HepG2 (cell line): ENCODE measurements around the gene PLCB1. TPM values are rescaled to one million over a fixed set of nuclear protein-coding genes. Genes with fewer than 3 reads are reported as not detected.

ENCODE experiments used
- ATAC-seq: fragments of 200-7000 bp; cut with Tn5 transposase; 3 replicates; pipeline ENCODE4 v1.9.1; 2020; ENCODE audit warnings: mild to moderate bottlenecking, moderate library complexity
- BruUV-seq: library from RNA; stranded (reverse); fragments of 400-500 nt; replicated peaks from 2 replicates; lab custom pipeline; 2021; lab: Mats Ljungman, UMichigan
- CTCF ChIA-PET: fragments of 300-600 bp; formaldehyde crosslinking; extraction: SDS; loops from one replicate; lab custom pipeline; 2021; ENCODE audit warnings: low total read pairs, inconsistent platforms, low intra/inter-chr PET ratio; lab: Yijun Ruan, JAX
- POLR2A ChIA-PET: fragments of 350-600 bp; sonication (Branson Sonifier 250); formaldehyde crosslinking; loops from one replicate; lab custom pipeline; 2020; ENCODE audit warnings: antibody characterized with exemption, inconsistent platforms; lab: Yijun Ruan, JAX
- DNase-seq: peaks from one replicate; pipeline ENCODE4 v3.0.0-alpha.2; 2015; ENCODE audit warnings: low spot score
- FAIRE-seq: peaks from 3 replicates; lab custom pipeline; 2011; peaks lifted over from hg19 to GRCh38; lab: Jason Lieb, UNC
- H2AFZ ChIP-seq: one replicate; pipeline ENCODE4 v1.6.1; 2011; ENCODE audit warnings: low read length, inconsistent platforms
- H3K27ac ChIP-seq: fragments of 300-600 bp; 3 replicates; pipeline ENCODE4 v1.8.0; 2011; ENCODE audit warnings: mixed run types, mild to moderate bottlenecking, mixed read lengths, low read length, inconsistent platforms; ENCODE audit not compliant: insufficient read depth; ENCODE audit errors: extremely low read length
- H3K27me3 ChIP-seq, 2 experiments: fragments of 200-600 bp in 1 of 2; 2 replicates in 1 of 2; 3 replicates in 1 of 2; pipeline versions ENCODE4 v1.6.0 to v1.8.0; 2011; ENCODE audit warnings: low read length in 2 of 2, mild to moderate bottlenecking in 2 of 2, moderate library complexity in 2 of 2, inconsistent platforms in 1 of 2; ENCODE audit not compliant: insufficient read depth in 2 of 2, control insufficient read depth in 1 of 2
- H3K36me3 ChIP-seq, 2 experiments: fragments of 200-600 bp in 1 of 2; replicated peaks in 1 of 2; 2 replicates in 1 of 2; 3 replicates in 1 of 2; pipeline versions ENCODE4 v1.5.1 to v1.8.0; 2011; ENCODE audit warnings: low read length in 2 of 2, inconsistent platforms in 1 of 2; ENCODE audit not compliant: insufficient read depth in 2 of 2, control insufficient read depth in 1 of 2
- H3K4me1 ChIP-seq: 2 replicates; pipeline ENCODE4 v1.5.1; 2012; ENCODE audit warnings: low read length, inconsistent platforms; ENCODE audit not compliant: insufficient read depth
- H3K4me2 ChIP-seq: 2 replicates; pipeline ENCODE4 v1.6.0; 2011; ENCODE audit warnings: low read depth, low read length, inconsistent platforms
- H3K4me3 ChIP-seq, 3 experiments: fragments of 200-600 bp in 1 of 3; sonication (generic), shearing (Covaris generic) in 1 of 3; replicated peaks in 1 of 3; 2 replicates each; pipeline ENCODE4 v1.5.1; 2011 to 2016; ENCODE audit warnings: low read length in 3 of 3, inconsistent platforms in 2 of 3, low read depth in 2 of 3, mild to moderate bottlenecking in 2 of 3, control low read depth in 1 of 3, mixed read lengths in 1 of 3; ENCODE audit not compliant: insufficient read depth in 1 of 3
- H3K79me2 ChIP-seq: one replicate; pipeline ENCODE4 v1.6.1; 2011; ENCODE audit warnings: low read length, inconsistent platforms; ENCODE audit not compliant: insufficient read depth
- H3K9ac ChIP-seq: 2 replicates; pipeline ENCODE4 v1.6.0; 2011; ENCODE audit warnings: mild to moderate bottlenecking, low read depth, low read length, inconsistent platforms; ENCODE audit not compliant: insufficient read depth
- H3K9me3 ChIP-seq: 2 replicates; pipeline ENCODE4 v1.5.1; 2012; ENCODE audit warnings: mild to moderate bottlenecking, low read length
- H4K20me1 ChIP-seq: 2 replicates; pipeline ENCODE4 v1.6.0; 2011; ENCODE audit warnings: inconsistent platforms, mild to moderate bottlenecking, low read length, moderate library complexity; ENCODE audit not compliant: insufficient read depth
- ELF1 ChIP-seq: sonication (generic); formaldehyde crosslinking; IDR thresholded peaks from 2 replicates; pipeline ENCODE4 v1.4.0; 2020; ENCODE audit warnings: missing genetic modification reagents
- ERF ChIP-seq: IDR thresholded peaks from 2 replicates; pipeline ENCODE4 v1.6.1; 2018; ENCODE audit warnings: missing biosample characterization, missing genetic modification reagents
- EZH2 ChIP-seq: conservative IDR thresholded peaks from 2 replicates; pipeline ENCODE4 v1.6.1; 2012; ENCODE audit warnings: mild to moderate bottlenecking, low read depth, low read length, moderate library complexity
- FOXK1 ChIP-seq: sonication (generic); formaldehyde crosslinking; IDR thresholded peaks from 2 replicates; pipeline ENCODE4 v1.4.0; 2020; ENCODE audit warnings: low read depth, missing genetic modification reagents, borderline replicate concordance
- HDAC6 ChIP-seq: fragments of 200-600 bp; sonication (generic); IDR thresholded peaks from 2 replicates; pipeline ENCODE4 v1.7.0; 2017; ENCODE audit warnings: mild to moderate bottlenecking, antibody characterized with exemption, low read length, low read depth
- HNRNPUL1 ChIP-seq: fragments of 200-400 bp; formaldehyde crosslinking; IDR thresholded peaks from 2 replicates; pipeline ENCODE4 v1.6.1; 2017; ENCODE audit warnings: low read depth, mild to moderate bottlenecking, low read length, moderate library complexity
- KLF15 ChIP-seq: sonication (generic); formaldehyde crosslinking; IDR thresholded peaks from 2 replicates; pipeline ENCODE4 v1.8.1; 2023; ENCODE audit warnings: borderline replicate concordance, mild to moderate bottlenecking, inconsistent platforms, missing genetic modification reagents, mixed read lengths
- MTF2 ChIP-seq: sonication (generic); formaldehyde crosslinking; IDR thresholded peaks from 2 replicates; pipeline ENCODE4 v1.5.0; 2020; ENCODE audit warnings: missing genetic modification reagents, borderline replicate concordance
- NFYB ChIP-seq: sonication (generic); formaldehyde crosslinking; IDR thresholded peaks from 2 replicates; pipeline ENCODE4 v1.4.0; 2020; ENCODE audit warnings: missing genetic modification reagents
- NFYC ChIP-seq: IDR thresholded peaks from 2 replicates; pipeline ENCODE4 v1.6.1; 2016; ENCODE audit warnings: missing genetic modification reagents, missing compliant biosample characterization
- PHF5A ChIP-seq: IDR thresholded peaks from one replicate; pipeline ENCODE4 v1.6.1; 2018; ENCODE audit warnings: low read depth, missing genetic modification reagents; ENCODE audit not compliant: unreplicated experiment
- POLR2G ChIP-seq: fragments of 200-400 bp; formaldehyde crosslinking; IDR thresholded peaks from 2 replicates; pipeline ENCODE4 v1.6.1; 2018; ENCODE audit warnings: mild to moderate bottlenecking, low read depth, low read length, moderate library complexity
- RFX1 ChIP-seq: fragments of 450-650 bp; IDR thresholded peaks from 2 replicates; pipeline ENCODE4 v1.6.1; 2017
- ZNF263 ChIP-seq: sonication (generic); formaldehyde crosslinking; IDR thresholded peaks from 2 replicates; pipeline ENCODE4 v1.4.0; 2020; ENCODE audit warnings: missing genetic modification reagents
- ZNF543 ChIP-seq: sonication (generic); formaldehyde crosslinking; IDR thresholded peaks from 2 replicates; pipeline ENCODE4 v1.4.0; 2020; ENCODE audit warnings: mild to moderate bottlenecking, missing genetic modification reagents
- WGBS: methylation state at CpG from one replicate; pipeline ENCODE4 v1.1.6; 2017; ENCODE audit warnings: low lambda C conversion rate; 5-methylcytosine and 5-hydroxymethylcytosine counted together
- in situ Hi-C: cut with HindIII; loops from 2 replicates; pipeline ENCODE4 v1.10.0; 2017; ENCODE audit warnings: low pct_unique_long_range_greater_than_20kb; ENCODE audit not compliant: extremely low pct_ligation_motif_present
- intact Hi-C: fragments of 100-400 bp; cut with micrococcal nuclease; formaldehyde crosslinking; loops from one replicate; pipeline ENCODE4 v1.10.0; 2022; ENCODE audit not compliant: unreplicated experiment
- polyA plus RNA-seq, 8 experiments: library from polyadenylated mRNA; depleted of rRNA in 3 of 8; stranded (reverse) in 7 of 8; unstranded in 1 of 8; fragments of >200 nt; fragmentation: Illumina TruSeq in 4 of 8; extraction: Trizol in 4 of 8; gene quantifications; 2 replicates each; pipeline versions ENCODE4 v1.2.1 to v1.2.3, GENCODE V29; 2011 to 2016; ENCODE audit warnings: low read depth in 4 of 8, missing spikeins in 1 of 8, mixed read lengths in 1 of 8; ENCODE audit not compliant: insufficient read depth in 1 of 8
- total RNA-seq, 5 experiments: library from RNA; depleted of rRNA; stranded (reverse); fragments of >200 nt; fragmentation: Illumina TruSeq; extraction: Trizol; gene quantifications; 2 replicates each; pipeline ENCODE4 v1.2.3, GENCODE V29; 2016; ENCODE audit warnings: low read depth in 1 of 5
- TF ChIP-seq, protein P1 (sequence below): sonication (generic); formaldehyde crosslinking; IDR thresholded peaks from 2 replicates; pipeline ENCODE4 v1.5.0; 2020; ENCODE audit warnings: mild to moderate bottlenecking, missing genetic modification reagents
- TF ChIP-seq, protein P2 (sequence below): sonication (generic); IDR thresholded peaks from 2 replicates; pipeline ENCODE4 v1.6.1; 2016; ENCODE audit warnings: low read depth, borderline replicate concordance

Gene PLCB1
- total and polyA plus RNA-seq, 2 of the 13 experiments (the other 11 are each of a cell fraction or from before 2014, with no cell fraction given): 42.4 to 55.9 TPM

DNA sequence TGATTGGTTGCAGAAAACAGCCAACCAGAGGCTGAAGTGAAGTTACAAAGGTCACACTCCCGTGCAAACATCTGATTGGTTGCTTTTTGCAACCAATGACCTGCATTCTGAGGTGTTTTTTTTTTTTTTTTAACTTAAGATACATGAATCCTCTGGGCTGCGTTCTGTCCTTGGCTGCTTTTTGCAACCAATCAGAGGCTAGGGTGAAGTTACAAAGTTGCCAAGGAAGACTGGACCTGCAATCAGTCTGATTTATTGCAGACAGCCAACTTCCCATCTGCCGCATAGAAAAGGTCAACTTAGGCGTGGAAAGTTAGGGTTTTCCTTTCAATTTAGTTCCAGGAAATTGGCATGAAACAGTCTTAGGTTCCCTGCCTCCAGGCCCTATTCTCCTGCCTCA lies 292.9 kb downstream of the PLCB1 start:
- FAIRE-seq (no peak), DNase-seq (no peak), ATAC-seq (no peak)
- H3K9me3 ChIP-seq: no peaks in the 10 kb centered on the region
- in situ Hi-C loops (no loop called here), intact Hi-C loops (no loop called here)
- H3K4me2 ChIP-seq: no peak overlapping the region
- H3K4me3 ChIP-seq: no peak overlapping the region
- H3K4me1 ChIP-seq: no peaks in the 10 kb centered on the region
- no peaks in the 10 kb centered on the region for H3K27me3 ChIP-seq
- WGBS: 83% methylated on average over 4 of the region's 4 CpGs
- no peaks in the 10 kb centered on the region for H3K36me3 ChIP-seq
- no peak overlapping the region for H2AFZ ChIP-seq
- TF ChIP-seq NFYC (0 out of 2 replicates have a peak, but pooled peaks have one; percentile 17), HNRNPUL1 (no peak), PHF5A (no peak), NFYB (CRISPR knock-in tag) (peak; percentile 32; the same call in 1 of the 2 replicates), POLR2G (no peak)
- no peaks in the 10 kb centered on the region for H4K20me1 ChIP-seq
- POLR2A ChIA-PET: no interaction called here
- H3K9ac ChIP-seq: no peak overlapping the region
- CTCF ChIA-PET: no interaction called here
- no peak overlapping the region for H3K27ac ChIP-seq
- BruUV-seq: no TSS peak
- H3K79me2 ChIP-seq: no peaks in the 10 kb centered on the region

DNA sequence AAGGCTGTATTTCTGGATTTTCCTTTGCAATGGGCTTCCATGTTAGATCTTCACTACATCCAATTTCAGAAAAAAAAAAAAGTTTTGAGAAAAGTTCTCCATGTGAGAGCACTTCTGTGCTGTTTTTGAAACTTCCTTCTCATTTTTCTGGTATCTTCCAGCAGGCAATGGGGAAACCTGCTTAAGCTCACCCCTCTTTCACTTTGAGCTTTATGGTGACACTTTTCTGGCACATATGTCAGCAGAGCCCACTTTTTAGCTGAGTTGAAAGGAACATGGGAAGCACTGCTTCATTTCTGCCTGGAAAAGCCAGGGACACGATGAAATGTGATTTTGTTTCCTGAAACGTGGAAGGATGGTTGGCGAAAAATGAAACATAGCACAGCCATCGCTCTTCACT lies 293.7 kb downstream of the PLCB1 start:
- FAIRE-seq (no peak), ATAC-seq (no peak), DNase-seq (no peak)
- Histone ChIP-seq H3K36me3 (no peaks in the 10 kb centered on the region), H3K4me3 (no peak overlapping the region), H3K79me2 (no peaks in the 10 kb centered on the region), H3K4me2 (no peak overlapping the region), H4K20me1 (no peaks in the 10 kb centered on the region), H3K27ac (no peak overlapping the region), H3K27me3 (no peaks in the 10 kb centered on the region), H3K4me1 (no peaks in the 10 kb centered on the region), H3K9me3 (no peaks in the 10 kb centered on the region), H3K9ac (no peak overlapping the region), H2AFZ (no peak overlapping the region)
- intact Hi-C loops: no loop called here
- no TSS peak for BruUV-seq
- ChIA-PET CTCF (no interaction called here), POLR2A (no interaction called here)
- in situ Hi-C loops: no loop called here
- 98% methylated on average over 4 of the region's 4 CpGs for WGBS
- no peak for TF ChIP-seq RFX1
- TF ChIP-seq ERF (CRISPR knock-in tag): no peak
- no peak for TF ChIP-seq EZH2
- TF ChIP-seq, protein P1, sequence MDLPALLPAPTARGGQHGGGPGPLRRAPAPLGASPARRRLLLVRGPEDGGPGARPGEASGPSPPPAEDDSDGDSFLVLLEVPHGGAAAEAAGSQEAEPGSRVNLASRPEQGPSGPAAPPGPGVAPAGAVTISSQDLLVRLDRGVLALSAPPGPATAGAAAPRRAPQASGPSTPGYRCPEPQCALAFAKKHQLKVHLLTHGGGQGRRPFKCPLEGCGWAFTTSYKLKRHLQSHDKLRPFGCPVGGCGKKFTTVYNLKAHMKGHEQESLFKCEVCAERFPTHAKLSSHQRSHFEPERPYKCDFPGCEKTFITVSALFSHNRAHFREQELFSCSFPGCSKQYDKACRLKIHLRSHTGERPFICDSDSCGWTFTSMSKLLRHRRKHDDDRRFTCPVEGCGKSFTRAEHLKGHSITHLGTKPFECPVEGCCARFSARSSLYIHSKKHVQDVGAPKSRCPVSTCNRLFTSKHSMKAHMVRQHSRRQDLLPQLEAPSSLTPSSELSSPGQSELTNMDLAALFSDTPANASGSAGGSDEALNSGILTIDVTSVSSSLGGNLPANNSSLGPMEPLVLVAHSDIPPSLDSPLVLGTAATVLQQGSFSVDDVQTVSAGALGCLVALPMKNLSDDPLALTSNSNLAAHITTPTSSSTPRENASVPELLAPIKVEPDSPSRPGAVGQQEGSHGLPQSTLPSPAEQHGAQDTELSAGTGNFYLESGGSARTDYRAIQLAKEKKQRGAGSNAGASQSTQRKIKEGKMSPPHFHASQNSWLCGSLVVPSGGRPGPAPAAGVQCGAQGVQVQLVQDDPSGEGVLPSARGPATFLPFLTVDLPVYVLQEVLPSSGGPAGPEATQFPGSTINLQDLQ (CRISPR knock-in tag): no peak
- no peak for TF ChIP-seq FOXK1 (CRISPR knock-in tag)
- TF ChIP-seq ZNF263 (CRISPR knock-in tag): no peak
- TF ChIP-seq KLF15 (CRISPR knock-in tag): no peak
- TF ChIP-seq, protein P2, sequence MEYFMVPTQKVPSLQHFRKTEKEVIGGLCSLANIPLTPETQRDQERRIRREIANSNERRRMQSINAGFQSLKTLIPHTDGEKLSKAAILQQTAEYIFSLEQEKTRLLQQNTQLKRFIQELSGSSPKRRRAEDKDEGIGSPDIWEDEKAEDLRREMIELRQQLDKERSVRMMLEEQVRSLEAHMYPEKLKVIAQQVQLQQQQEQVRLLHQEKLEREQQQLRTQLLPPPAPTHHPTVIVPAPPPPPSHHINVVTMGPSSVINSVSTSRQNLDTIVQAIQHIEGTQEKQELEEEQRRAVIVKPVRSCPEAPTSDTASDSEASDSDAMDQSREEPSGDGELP: no peak
- TF ChIP-seq ELF1 (CRISPR knock-in tag): no peak
- no peak for TF ChIP-seq MTF2 (CRISPR knock-in tag)
- no peak for TF ChIP-seq ZNF543 (CRISPR knock-in tag)
- no peak for TF ChIP-seq HDAC6
